Lung (tissue), 12 donors: ENCODE data around the gene ZNF35. TPM values are rescaled to one million over a fixed set of nuclear protein-coding genes. Genes with fewer than 3 reads are reported as not detected.

Experiments used
- ATAC-seq: fragments of 200-7000 bp; cut with Tn5 transposase; one replicate; pipeline ENCODE4 v1.9.1; 2020; ENCODE audit warnings: moderate number of reproducible peaks; ENCODE audit not compliant: insufficient read depth, low FRiP score
- DNase-seq, 3 donors: peaks; one replicate each; pipeline ENCODE4 v3.0.0-alpha.2; 2013 to 2017
- H3K27ac ChIP-seq, 2 donors: one replicate each; pipeline ENCODE4 v1.5.1; 2013; ENCODE audit warnings: mild to moderate bottlenecking in 2 of 2, moderate library complexity in 2 of 2, control low read depth in 1 of 2, inconsistent platforms in 1 of 2, low read depth in 1 of 2, low read length in 1 of 2
- H3K27me3 ChIP-seq, 3 donors: one replicate each; pipeline ENCODE4 v1.5.1; 2013; ENCODE audit warnings: low read length in 2 of 3; ENCODE audit not compliant: control insufficient read depth in 3 of 3, insufficient read depth in 3 of 3
- H3K36me3 ChIP-seq, 4 donors: one replicate each; pipeline ENCODE4 v1.5.1; 2013; ENCODE audit warnings: low read length in 4 of 4, mild to moderate bottlenecking in 1 of 4, moderate library complexity in 1 of 4; ENCODE audit not compliant: control insufficient read depth in 4 of 4, insufficient read depth in 4 of 4
- H3K4me1 ChIP-seq, 5 donors: one replicate each; pipeline ENCODE4 v1.5.1; 2013; ENCODE audit warnings: low read length in 5 of 5, mild to moderate bottlenecking in 2 of 5, moderate library complexity in 1 of 5; ENCODE audit not compliant: control insufficient read depth in 5 of 5, insufficient read depth in 5 of 5
- H3K4me3 ChIP-seq: one replicate; pipeline ENCODE4 v1.5.1; 2013; ENCODE audit warnings: mild to moderate bottlenecking, control low read depth, moderate library complexity
- H3K9ac ChIP-seq, 2 donors: one replicate each; pipeline ENCODE4 v1.5.1; 2013; ENCODE audit warnings: low read length in 2 of 2, control low read depth in 1 of 2; ENCODE audit not compliant: insufficient read depth in 1 of 2
- H3K9me3 ChIP-seq, 4 donors: one replicate each; pipeline ENCODE4 v1.5.1; 2013; ENCODE audit warnings: low read length in 3 of 4, mild to moderate bottlenecking in 1 of 4, moderate library complexity in 1 of 4; ENCODE audit not compliant: control insufficient read depth in 4 of 4, insufficient read depth in 3 of 4
- CTCF ChIP-seq: IDR thresholded peaks from 2 replicates; pipeline ENCODE4 v1.5.1; 2012; ENCODE audit warnings: mild to moderate bottlenecking; ENCODE audit errors: control extremely low read depth, extremely low read depth
- WGBS, 2 donors: extraction: QIAGEN DNeasy Blood & Tissue Kit; methylation state at CpG; one replicate each; pipeline ENCODE4 v1.1.7; 2013; 5-methylcytosine and 5-hydroxymethylcytosine counted together
- polyA plus RNA-seq, 2 donors: library from polyadenylated mRNA; stranded (reverse); fragments of 200-250 nt; gene quantifications; one replicate each; pipeline ENCODE4 v1.2.1, GENCODE V29; 2013
- total RNA-seq, 2 donors: library from RNA; depleted of rRNA in 1 of 2; stranded (reverse); fragments of >200 nt in 1 of 2; gene quantifications; one replicate each; pipeline ENCODE4 v1.2.1, GENCODE V29; 2014 to 2021
- donor health status: control.
- donor health status: control.
- donor health status: Bipolar disorder and iron deficiency.
- donor health status: healthy.
- donor health status: DM: yes; HTN: yes; CAD: no.

The ZNF35 gene
- total and polyA plus RNA-seq, 4 donors: 3.6 to 10.2 (median 6.7) TPM

- Histone ChIP-seq H3K27ac (no peak overlapping the region), H3K4me3 (no peak overlapping the region), H3K4me1 (no peaks in the 10 kb centered on the region), H3K27me3 (no peaks in the 10 kb centered on the region), H3K9ac (no peak overlapping the region), H3K9me3 (peaks cover 11 to 38% (median 21%) of the 10 kb centered on the region in 4 donors), H3K36me3 (peaks cover 13 to 60% (median 42%) of the 10 kb centered on the region in 4 donors)
- ATAC-seq (no peak), DNase-seq (no peak)
- WGBS, 2 donors: 96 to 98% methylated on average over 4 of the region's 4 CpGs
- TF ChIP-seq CTCF: no peak
Observed at GRCh38 chr3:44642337-44642736, 6.2 kb upstream of the ZNF35 start.

GRCh38 chr3:44643024-44643423 is 5.5 kb upstream of the ZNF35 start:
- DNase-seq: no peak
- no peak overlapping the region for H3K27ac ChIP-seq
- H3K9ac ChIP-seq: no peak overlapping the region
- H3K4me3 ChIP-seq: no peak overlapping the region
- H3K4me1 ChIP-seq: peaks cover 0 to 2% (median 0%) of the 10 kb centered on the region in 5 donors
- H3K36me3 ChIP-seq: peaks cover 13 to 57% (median 42%) of the 10 kb centered on the region in 4 donors
- H3K27me3 ChIP-seq: no peaks in the 10 kb centered on the region
- 97 to 98% methylated on average over 4 of the region's 4 CpGs for WGBS, 2 donors
- TF ChIP-seq CTCF: no peak
- peaks cover 11 to 38% (median 21%) of the 10 kb centered on the region in 4 donors for H3K9me3 ChIP-seq
- ATAC-seq: no peak

- ATAC-seq (no peak), DNase-seq (no peak)
- 84 to 87% methylated on average over 1 of the region's 1 CpG for WGBS, 2 donors
- Histone ChIP-seq H3K4me3 (no peak overlapping the region), H3K27ac (no peak overlapping the region), H3K36me3 (peaks cover 9 to 23% (median 15%) of the 10 kb centered on the region in 4 donors), H3K4me1 (peaks cover 0 to 12% (median 0%) of the 10 kb centered on the region in 5 donors), H3K27me3 (no peaks in the 10 kb centered on the region), H3K9me3 (peaks cover 2 to 11% (median 8%) of the 10 kb centered on the region in 4 donors), H3K9ac (no peak overlapping the region)
- TF ChIP-seq CTCF: no peak
Observed at GRCh38 chr3:44647771-44648170, 761 bp upstream of the ZNF35 start.

- no peak for TF ChIP-seq CTCF
- H3K4me1 ChIP-seq: peaks cover 0 to 12% (median 0%) of the 10 kb centered on the region in 5 donors
- DNase-seq (no peak), ATAC-seq (no peak)
- no peak overlapping the region for H3K27ac ChIP-seq
- no peak overlapping the region for H3K4me3 ChIP-seq
- no peak overlapping the region for H3K9ac ChIP-seq
- H3K27me3 ChIP-seq: no peaks in the 10 kb centered on the region
- 91 to 93% methylated on average over 1 of the region's 1 CpG for WGBS, 2 donors
- H3K9me3 ChIP-seq: no peaks in the 10 kb centered on the region
- peaks cover 15 to 28% (median 21%) of the 10 kb centered on the region in 4 donors for H3K36me3 ChIP-seq
Observed at GRCh38 chr3:44649709-44650108, 1.2 kb downstream of the ZNF35 start.
